Adrenal gland (tissue), 12 donors: ENCODE data around the gene MZB1. TPM values are rescaled to one million over a fixed set of nuclear protein-coding genes. Genes with fewer than 3 reads are reported as not detected.

Experiments
- DNase-seq, 7 donors: peaks; one replicate each; pipeline ENCODE4 v3.0.0-alpha.2; 2019 to 2020
- H3K27ac ChIP-seq, 5 donors: fragments of 200-600 bp; sonication (generic) in 4 of 5; 1 replicate in 3 of 5; 2 replicates in 2 of 5; pipeline versions ENCODE4 v1.5.1 to v1.8.0; 2016 to 2020; ENCODE audit warnings: mild to moderate bottlenecking in 1 of 5
- H3K27me3 ChIP-seq: fragments of 200-600 bp; 2 replicates; pipeline ENCODE4 v1.8.0; 2021
- H3K36me3 ChIP-seq, 2 donors: fragments of 200-600 bp; replicated peaks in 1 of 2; 1 replicate in 1 of 2; 2 replicates in 1 of 2; pipeline versions ENCODE4 v1.5.1 to v1.8.0; 2018 to 2022
- H3K4me1 ChIP-seq, 2 donors: fragments of 200-600 bp; replicated peaks in 1 of 2; 1 replicate in 1 of 2; 2 replicates in 1 of 2; pipeline versions ENCODE4 v1.5.1 to v1.8.0; 2018 to 2021
- H3K4me3 ChIP-seq, 4 donors: fragments of 200-600 bp; sonication (generic) in 3 of 4; one replicate each; pipeline ENCODE4 v1.5.1; 2016 to 2018
- H3K9me3 ChIP-seq, 3 donors: fragments of 200-600 bp; sonication (generic) in 1 of 3; replicated peaks in 1 of 3; 1 replicate in 2 of 3; 2 replicates in 1 of 3; pipeline versions ENCODE4 v1.5.1 to v1.8.0; 2016 to 2021
- CTCF ChIP-seq, 6 experiments: fragments of 450-650 bp in 4 of 6; fragments of 200-600 bp in 2 of 6; sonication (generic) in 1 of 6; IDR thresholded peaks; 1 replicate in 5 of 6; 2 replicates in 1 of 6; pipeline versions ENCODE4 v1.5.1 to v1.8.0; 2016 to 2021; ENCODE audit warnings: antibody characterized with exemption in 6 of 6, mild to moderate bottlenecking in 2 of 6, moderate library complexity in 1 of 6
- POLR2A ChIP-seq, 2 donors: fragments of 450-650 bp; IDR thresholded peaks; one replicate each; pipeline ENCODE4 v1.6.1; 2017; ENCODE audit warnings: antibody characterized with exemption in 2 of 2, mild to moderate bottlenecking in 2 of 2, moderate library complexity in 1 of 2
- WGBS, 4 donors: extraction: QIAGEN DNeasy Blood & Tissue Kit in 2 of 4; methylation state at CpG; one replicate each; pipeline versions ENCODE4 v1.1.5 to v1.1.7; 2013 to 2017; 5-methylcytosine and 5-hydroxymethylcytosine counted together
- intact Hi-C, 2 donors: fragments of 100-400 bp; cut with DNase I; formaldehyde crosslinking; loops; one replicate each; pipeline versions ENCODE4 v1.14.1 to v1.15.0; 2022 to 2023
- polyA plus RNA-seq, 3 donors: library from polyadenylated mRNA; stranded (reverse); fragments of 200-250 nt in 2 of 3; fragments of 350-450 nt in 1 of 3; fragmentation: Illumina TruSeq in 1 of 3; extraction: RNeasy Lipid Tissue Mini Kit (QIAGEN cat#74804) in 1 of 3; gene quantifications; one replicate each; pipeline ENCODE4 v1.2.3, GENCODE V29; 2013 to 2014
- total RNA-seq, 9 donors: library from RNA; depleted of rRNA in 4 of 9; stranded (reverse); fragments of >200 nt in 4 of 9; fragments of 120-200 nt in 1 of 9; fragmentation: NEBNext Ultra II Directional in 1 of 9; extraction: Animal tissue kit (Norgen Biotek cat#: 25700) in 1 of 9; gene quantifications; one replicate each; pipeline versions ENCODE4 v1.1.0 to v1.2.4, GENCODE V29; 2013 to 2023
- donor health status: healthy with polysubstance abuse.
- donor health status: Bipolar disorder and iron deficiency.
- donor health status: DM: yes; HTN: yes; CAD: no.
- donor health status: DM: no; HTN: no; CAD: no.
- donor health status: DM: no; HTN: no; CAD: no.
- donor health status: DM: yes; HTN: yes; CAD: no.

The MZB1 gene
- total and polyA plus RNA-seq, 12 donors, result 0.35 to 7.7 (median 0.95) TPM; not detected in 3

- TF ChIP-seq POLR2A (IDR thresholded peaks at IDR 0.05) (no peak), CTCF (IDR thresholded peaks at IDR 0.05) (no peak)
- intact Hi-C loops, result no loop called here
- Histone ChIP-seq H3K9me3 (no peaks in the 10 kb centered on the region), H3K4me3 (no peak overlapping the region), H3K36me3 (no peaks in the 10 kb centered on the region), H3K4me1 (peaks cover 4 to 14% of the 10 kb centered on the region in 2 donors), H3K27ac (no peak overlapping the region), H3K27me3 (no peaks in the 10 kb centered on the region)
- DNase-seq, result peak in 1 of 7 donors; percentile 2
These were observed 17.8 kb upstream of the MZB1 start for GRCh38 chr5:139407517-139407916.

DNA sequence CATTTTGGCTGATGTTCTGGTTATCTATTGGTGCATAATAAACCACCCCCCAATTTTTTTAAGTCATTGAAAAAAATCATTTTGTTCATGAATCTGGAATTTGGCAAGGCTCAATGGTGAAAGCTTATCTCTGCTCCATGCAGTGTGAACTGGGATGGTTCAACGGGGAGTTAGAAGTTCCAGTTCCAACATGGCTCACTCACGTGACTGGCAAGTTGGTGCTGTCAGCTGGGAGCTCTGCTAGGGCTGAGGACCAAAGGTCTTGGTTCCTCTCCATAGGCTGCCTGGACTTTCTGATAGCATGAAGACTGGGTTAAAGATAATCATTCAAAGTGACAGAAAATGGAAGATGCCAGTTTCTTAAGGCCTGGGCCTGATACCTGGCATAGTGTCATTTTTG, 17.2 kb upstream of the MZB1 start:
- TF ChIP-seq POLR2A (IDR thresholded peaks at IDR 0.05), result no peak
- TF ChIP-seq CTCF (IDR thresholded peaks at IDR 0.05), result no peak
- DNase-seq, result peak in 2 of 7 donors; percentile 4 to 10
- Histone ChIP-seq H3K4me3 (no peak overlapping the region), H3K36me3 (no peaks in the 10 kb centered on the region), H3K4me1 (peaks cover 4 to 14% of the 10 kb centered on the region in 2 donors), H3K27ac (no peak overlapping the region), H3K27me3 (no peaks in the 10 kb centered on the region), H3K9me3 (no peaks in the 10 kb centered on the region)
- 76 to 100% (median 86%) methylated on average over 2 of the region's 2 CpGs for WGBS, 4 donors
- intact Hi-C loops, result no loop called here

- intact Hi-C loops, result no loop called here
- H3K9me3 ChIP-seq, result no peaks in the 10 kb centered on the region
- H3K4me3 ChIP-seq, result peak overlapping the region in 2 of 4 donors; percentile 33 to 58
- peak in 1 of 7 donors; percentile 5 for DNase-seq
- peak overlapping the region; percentile 74 to 98 (median 93) for H3K27ac ChIP-seq
- peaks cover 4 to 14% of the 10 kb centered on the region in 2 donors for H3K4me1 ChIP-seq
- no peak for TF ChIP-seq CTCF (IDR thresholded peaks at IDR 0.05)
- no peak for TF ChIP-seq POLR2A (IDR thresholded peaks at IDR 0.05)
- no peaks in the 10 kb centered on the region for H3K36me3 ChIP-seq
- H3K27me3 ChIP-seq, result no peaks in the 10 kb centered on the region
- WGBS, 4 donors, result 64 to 68% (median 65%) methylated on average over 5 of the region's 5 CpGs
These were observed 14.7 kb upstream of the MZB1 start for GRCh38 chr5:139404484-139404840.

DNA sequence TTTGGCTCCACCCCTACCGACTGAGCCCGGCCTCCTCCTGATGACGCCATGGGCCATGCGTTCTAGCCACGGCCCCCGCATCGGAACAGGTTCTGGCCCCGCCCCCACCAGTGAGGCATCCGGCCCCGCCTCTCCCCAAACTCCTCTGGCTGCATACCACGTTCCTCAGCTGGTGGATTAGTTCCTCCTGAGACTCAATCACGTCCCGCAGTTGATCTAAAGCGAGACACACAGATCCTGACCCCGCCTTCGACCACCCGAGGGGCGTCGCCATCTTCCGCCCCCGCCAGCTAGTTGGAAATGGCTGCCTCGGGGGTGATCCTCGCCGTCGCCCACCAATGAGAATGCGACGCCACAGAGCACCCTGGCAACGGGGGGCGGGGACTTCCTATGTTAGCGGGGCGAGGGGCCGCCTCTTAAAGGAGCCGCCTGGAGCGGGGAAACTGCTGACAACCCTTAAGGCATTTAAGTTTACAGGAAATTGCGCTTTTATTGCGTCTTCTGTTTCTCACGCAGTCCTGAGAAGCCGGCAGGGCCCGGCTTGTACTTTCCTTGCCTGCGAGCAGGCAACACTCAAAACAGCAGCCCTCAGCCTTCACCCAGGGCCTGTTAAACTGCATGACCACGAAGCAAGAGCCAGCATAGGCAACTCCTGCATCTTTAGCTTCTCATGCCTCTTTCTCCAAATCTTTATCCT, 14.2 kb upstream of the MZB1 start, which contains the start of gene SPATA24:
SPATA24 (minus strand) TSS at position 303 of the 697 bp plus-strand sequence; CDS start at position 274, 29 bp downstream.
- peak; percentile 95 to 99 (median 98) for DNase-seq
- WGBS, 4 donors, result 0 to 2% (median 1%) methylated on average over 11 to 41 of the region's 41 CpGs
- H3K9me3 ChIP-seq, result no peaks in the 10 kb centered on the region
- H3K4me1 ChIP-seq, result peaks cover 4 to 14% of the 10 kb centered on the region in 2 donors
- H3K36me3 ChIP-seq, result no peaks in the 10 kb centered on the region
- H3K27me3 ChIP-seq, result no peaks in the 10 kb centered on the region
- peak within 1 kb of the TSS in 2 of 4 donors; percentile 33 to 58 for H3K4me3 ChIP-seq
- TF ChIP-seq CTCF (IDR thresholded peaks at IDR 0.05), result no peak
- peak in 1 of 2 donors; percentile 28 for TF ChIP-seq POLR2A (IDR thresholded peaks at IDR 0.05)
- peak within 1 kb of the TSS; percentile 74 to 98 (median 93) for H3K27ac ChIP-seq
- intact Hi-C loops, result no loop called here
